Activated gamma-delta T cell treated with anti-CD3 and anti-CD28 coated beads, Interleukin-2, amount 50 U/mL, for 16 hours (primary cell): Measurements from ENCODE around the gene HHAT.

Experiments used
- DNase-seq: peaks from one replicate; pipeline ENCODE4 v3.0.0-alpha.2; 2020; ENCODE audit warnings: low read depth

HHAT gene

GRCh38 chr1:210441028-210441427, 112.3 kb downstream of the HHAT start:
- no peak for DNase-seq

GRCh38 chr1:210445485-210445884, 116.8 kb downstream of the HHAT start:
- no peak for DNase-seq

GRCh38 chr1:210445931-210446330, 117.2 kb downstream of the HHAT start:
- DNase-seq = no peak

GRCh38 chr1:210446479-210446878, 117.8 kb downstream of the HHAT start:
- peak; percentile 75 for DNase-seq

GRCh38 chr1:210447456-210448057, 118.9 kb downstream of the HHAT start:
- no peak for DNase-seq

- DNase-seq = peak; percentile 8
These were observed 119.7 kb downstream of the HHAT start for GRCh38 chr1:210448297-210448892.

GRCh38 chr1:210455840-210456603, 127.3 kb downstream of the HHAT start:
- no peak for DNase-seq

- DNase-seq = no peak
These were observed 128.1 kb downstream of the HHAT start for GRCh38 chr1:210456731-210457255.

GRCh38 chr1:210457568-210457967, 128.9 kb downstream of the HHAT start:
- DNase-seq = no peak

GRCh38 chr1:210464519-210465039, 135.9 kb downstream of the HHAT start:
- no peak for DNase-seq

GRCh38 chr1:210465150-210465549, 136.4 kb downstream of the HHAT start:
- DNase-seq = no peak

GRCh38 chr1:210467440-210468043, 138.8 kb downstream of the HHAT start:
- DNase-seq = no peak

GRCh38 chr1:210469441-210469840, 140.7 kb downstream of the HHAT start:
- DNase-seq = no peak

GRCh38 chr1:210475321-210475720, 146.6 kb downstream of the HHAT start:
- no peak for DNase-seq

- DNase-seq = no peak
These were observed 147.1 kb downstream of the HHAT start for GRCh38 chr1:210475806-210476205.

GRCh38 chr1:210476730-210477129, 148.0 kb downstream of the HHAT start:
- DNase-seq = no peak

GRCh38 chr1:210477328-210477924, 148.7 kb downstream of the HHAT start:
- DNase-seq = no peak

GRCh38 chr1:210478820-210479219, 150.1 kb downstream of the HHAT start:
- no peak for DNase-seq

GRCh38 chr1:210482491-210482890, 153.8 kb downstream of the HHAT start:
- no peak for DNase-seq

GRCh38 chr1:210482945-210483617, 154.4 kb downstream of the HHAT start:
- no peak for DNase-seq

- no peak for DNase-seq
These were observed 155.1 kb downstream of the HHAT start for GRCh38 chr1:210483821-210484220.
